Small intestine (tissue), 7 donors: Measurements from ENCODE around the gene METTL9. TPM values are rescaled to one million over a fixed set of nuclear protein-coding genes. Genes with fewer than 3 reads are reported as not detected.

ENCODE experiments used
- DNase-seq, 2 donors: peaks; one replicate each; pipeline versions ENCODE4 v3.0.0 to v3.0.0-alpha.2; 2013
- FAIRE-seq: peaks from 2 replicates; lab custom pipeline; 2012; peaks lifted over from hg19 to GRCh38; lab: Jason Lieb, UNC
- H3K27ac ChIP-seq, 3 donors: one replicate each; pipeline ENCODE4 v1.5.1; 2013; ENCODE audit warnings: low read length in 2 of 3, mild to moderate bottlenecking in 2 of 3, control low read depth in 1 of 3, inconsistent platforms in 1 of 3, low read depth in 1 of 3, moderate library complexity in 1 of 3
- H3K27me3 ChIP-seq, 3 donors: one replicate each; pipeline ENCODE4 v1.6.1; 2013; ENCODE audit warnings: low read length in 3 of 3, inconsistent platforms in 1 of 3; ENCODE audit not compliant: control insufficient read depth in 3 of 3, insufficient read depth in 3 of 3
- H3K36me3 ChIP-seq, 3 donors: one replicate each; pipeline ENCODE4 v1.6.1; 2013; ENCODE audit warnings: low read length in 3 of 3, inconsistent platforms in 1 of 3, low read depth in 1 of 3, mild to moderate bottlenecking in 1 of 3, moderate library complexity in 1 of 3; ENCODE audit not compliant: control insufficient read depth in 3 of 3, insufficient read depth in 2 of 3
- H3K4me1 ChIP-seq, 3 donors: one replicate each; pipeline ENCODE4 v1.6.1; 2013; ENCODE audit warnings: low read length in 2 of 3, inconsistent platforms in 1 of 3, low read depth in 1 of 3, mild to moderate bottlenecking in 1 of 3, moderate library complexity in 1 of 3; ENCODE audit not compliant: control insufficient read depth in 3 of 3, insufficient read depth in 2 of 3
- H3K4me3 ChIP-seq, 3 donors: one replicate each; pipeline ENCODE4 v1.5.1; 2013; ENCODE audit warnings: low read length in 3 of 3, control low read depth in 1 of 3, inconsistent platforms in 1 of 3, low read depth in 1 of 3, mild to moderate bottlenecking in 1 of 3, moderate library complexity in 1 of 3
- H3K9me3 ChIP-seq, 2 donors: one replicate each; pipeline ENCODE4 v1.6.1; 2013; ENCODE audit warnings: low read depth in 1 of 2, low read length in 1 of 2; ENCODE audit not compliant: control insufficient read depth in 2 of 2, insufficient read depth in 1 of 2
- WGBS, 3 donors: extraction: QIAGEN DNeasy Blood & Tissue Kit; methylation state at CpG; one replicate each; pipeline ENCODE4 v1.1.7; 2013; 5-methylcytosine and 5-hydroxymethylcytosine counted together
- polyA plus RNA-seq, 4 donors: library from polyadenylated mRNA; stranded (reverse) in 3 of 4; unstranded in 1 of 4; fragments of 200-250 nt in 3 of 4; fragments of 120-200 nt in 1 of 4; gene quantifications; one replicate each; pipeline versions ENCODE4 v1.2.1 to v1.2.3, GENCODE V29; 2013
- donor health status: healthy with polysubstance abuse.
- donor health status: control.
- donor health status: control.
- donor health status: Bipolar disorder and iron deficiency.
- donor health status: healthy.

The METTL9 gene
- polyA plus RNA-seq, 4 donors: 38.7 to 171 (median 61.0) TPM

DNA sequence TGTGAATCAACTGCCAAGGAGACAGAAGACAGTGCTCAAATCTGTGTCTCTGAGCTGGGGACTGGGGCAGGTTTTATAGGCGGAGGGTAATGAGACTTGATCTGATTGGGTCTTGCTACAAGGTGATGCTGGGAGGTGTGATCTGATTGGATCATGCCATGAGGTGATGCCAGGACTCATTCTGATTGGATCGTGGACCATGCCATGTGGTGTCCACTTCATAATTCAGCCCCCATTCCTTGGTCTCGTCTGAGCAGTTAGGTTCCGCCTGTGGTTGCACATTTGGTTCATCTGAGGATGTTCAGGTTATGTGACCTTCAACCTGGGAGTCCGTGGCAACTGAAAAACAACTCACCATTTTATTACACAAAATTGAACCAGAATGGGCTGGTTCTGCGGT is 105.4 kb downstream of the METTL9 start:
- DNase-seq (no peak), FAIRE-seq (no peak)
- 65 to 79% (median 69%) methylated on average over 6 of the region's 6 CpGs for WGBS, 3 donors
- Histone ChIP-seq H3K27ac (no peak overlapping the region), H3K4me3 (no peak overlapping the region), H3K36me3 (no peaks in the 10 kb centered on the region), H3K9me3 (peaks cover 0 to 5% of the 10 kb centered on the region in 2 donors), H3K4me1 (no peaks in the 10 kb centered on the region), H3K27me3 (no peaks in the 10 kb centered on the region)

Other genes with a start within 250 kb of the METTL9 start
- gene IGSF6, start 53.0 kb downstream of the METTL9 start, polyA plus RNA-seq: 1 to 10 TPM in 3 of 4 donors, under 1 TPM in 1; 0.45 to 6.5 (median 2.3) TPM
- under 1 TPM in 3 of 4 donors, not detected in 1; 0.03 to 0.27 (median 0.09) TPM for gene OTOA, start 64.4 kb downstream of the METTL9 start, polyA plus RNA-seq